H9 (cell line): ENCODE measurements around the gene PRUNE1. TPM values are rescaled to one million over a fixed set of nuclear protein-coding genes. Genes with fewer than 3 reads are reported as not detected.

Experiments
- DNase-seq: peaks from one replicate; pipeline ENCODE4 v3.0.0-alpha.2; 2017
- H2AFZ ChIP-seq: one replicate; pipeline ENCODE4 v1.6.1; 2013; ENCODE audit warnings: mild to moderate bottlenecking, low read length, control low read depth, moderate library complexity
- H2AK5ac ChIP-seq: 2 replicates; pipeline ENCODE4 v1.6.1; 2013; ENCODE audit warnings: low read length, control low read depth, mixed read lengths; ENCODE audit not compliant: insufficient read length
- H2BK120ac ChIP-seq: one replicate; pipeline ENCODE4 v1.6.1; 2013; ENCODE audit warnings: low read depth, mild to moderate bottlenecking, low read length, control low read depth, inconsistent platforms; ENCODE audit not compliant: poor library complexity, severe bottlenecking
- H2BK12ac ChIP-seq: 2 replicates; pipeline ENCODE4 v1.6.1; 2013; ENCODE audit warnings: low read length, control low read depth, mixed read lengths, low read depth; ENCODE audit not compliant: insufficient read length
- H2BK15ac ChIP-seq: 2 replicates; pipeline ENCODE4 v1.6.1; 2013; ENCODE audit warnings: low read depth, low read length, control low read depth
- H2BK20ac ChIP-seq: one replicate; pipeline ENCODE4 v1.6.1; 2013; ENCODE audit warnings: low read depth, mild to moderate bottlenecking, low read length, control low read depth, inconsistent platforms; ENCODE audit not compliant: poor library complexity, severe bottlenecking
- H2BK5ac ChIP-seq: 2 replicates; pipeline ENCODE4 v1.6.1; 2013; ENCODE audit warnings: low read length, control low read depth, mixed read lengths; ENCODE audit not compliant: insufficient read length
- H3K14ac ChIP-seq: 2 replicates; pipeline ENCODE4 v1.6.1; 2013; ENCODE audit warnings: low read length, control low read depth; ENCODE audit not compliant: insufficient read depth
- H3K18ac ChIP-seq: 2 replicates; pipeline ENCODE4 v1.6.1; 2013; ENCODE audit warnings: low read depth, mild to moderate bottlenecking, mixed read lengths, low read length, control low read depth; ENCODE audit not compliant: insufficient read length
- H3K23ac ChIP-seq: 2 replicates; pipeline ENCODE4 v1.6.1; 2013; ENCODE audit warnings: low read length, control low read depth, mixed read lengths, low read depth; ENCODE audit not compliant: insufficient read length
- H3K23me2 ChIP-seq: 2 replicates; pipeline ENCODE4 v1.6.1; 2013; ENCODE audit warnings: low read depth, mild to moderate bottlenecking, mixed read lengths, low read length, control low read depth; ENCODE audit not compliant: insufficient read length, poor library complexity, severe bottlenecking
- H3K27ac ChIP-seq: 2 replicates; pipeline ENCODE4 v1.5.1; 2013; ENCODE audit warnings: low read length, control low read depth, mixed read lengths, low read depth; ENCODE audit not compliant: insufficient read length
- H3K27me3 ChIP-seq: 2 replicates; pipeline ENCODE4 v1.6.1; 2013; ENCODE audit warnings: low read length, control low read depth, inconsistent platforms; ENCODE audit not compliant: insufficient read depth
- H3K4ac ChIP-seq: 2 replicates; pipeline ENCODE4 v1.6.1; 2013; ENCODE audit warnings: low read depth, mild to moderate bottlenecking, control low read depth, inconsistent platforms, low read length, moderate library complexity
- H3K4me1 ChIP-seq: 2 replicates; pipeline ENCODE4 v1.6.1; 2013; ENCODE audit warnings: low read length, control low read depth, inconsistent platforms; ENCODE audit not compliant: insufficient read depth
- H3K4me2 ChIP-seq: 2 replicates; pipeline ENCODE4 v1.6.1; 2013; ENCODE audit warnings: low read length, control low read depth, mixed read lengths; ENCODE audit not compliant: insufficient read length, insufficient read depth
- H3K56ac ChIP-seq: 2 replicates; pipeline ENCODE4 v1.6.1; 2013; ENCODE audit warnings: low read depth, mild to moderate bottlenecking, mixed read lengths, low read length, control low read depth; ENCODE audit not compliant: insufficient read length
- H3K79me1 ChIP-seq: 2 replicates; pipeline ENCODE4 v1.6.1; 2013; ENCODE audit warnings: low read depth, mild to moderate bottlenecking, moderate library complexity, low read length, control low read depth, inconsistent platforms; ENCODE audit not compliant: insufficient read depth, poor library complexity, severe bottlenecking
- H3K79me2 ChIP-seq: 2 replicates; pipeline ENCODE4 v1.6.1; 2013; ENCODE audit warnings: low read length, control low read depth, inconsistent platforms; ENCODE audit not compliant: insufficient read depth
- H3K9ac ChIP-seq: 2 replicates; pipeline ENCODE4 v1.6.1; 2013; ENCODE audit warnings: low read length, control low read depth, mixed read lengths; ENCODE audit not compliant: insufficient read length; ENCODE audit errors: extremely low read depth
- H3K9me3 ChIP-seq: one replicate; pipeline ENCODE4 v1.6.1; 2013; ENCODE audit warnings: low read depth, low read length, inconsistent platforms; ENCODE audit not compliant: control insufficient read depth
- H3T11ph ChIP-seq: one replicate; pipeline ENCODE4 v1.6.1; 2013; ENCODE audit warnings: mild to moderate bottlenecking, low read length, control low read depth, inconsistent platforms
- H4K20me1 ChIP-seq: one replicate; pipeline ENCODE4 v1.6.1; 2013; ENCODE audit not compliant: control insufficient read depth, insufficient read length, insufficient read depth
- H4K5ac ChIP-seq: 2 replicates; pipeline ENCODE4 v1.6.1; 2013; ENCODE audit warnings: low read depth, mild to moderate bottlenecking, mixed read lengths, low read length, control low read depth; ENCODE audit not compliant: insufficient read length
- H4K8ac ChIP-seq: replicated peaks from 2 replicates; pipeline ENCODE4 v1.6.1; 2013; ENCODE audit warnings: low read length, control low read depth, mixed read lengths, low read depth; ENCODE audit not compliant: insufficient read length
- H4K91ac ChIP-seq: 2 replicates; pipeline ENCODE4 v1.6.1; 2013; ENCODE audit warnings: low read depth, mild to moderate bottlenecking, moderate library complexity, mixed read lengths, low read length, control low read depth; ENCODE audit not compliant: insufficient read length
- H3K27ac Mint-ChIP-seq, 3 experiments: 2 replicates in 2 of 3; 3 replicates in 1 of 3; pipeline ENCODE4 v1.8.0; 2020 to 2021; ENCODE audit warnings: mixed read lengths in 3 of 3, mild to moderate bottlenecking in 1 of 3, moderate library complexity in 1 of 3
- H3K27me3 Mint-ChIP-seq: 2 replicates; pipeline ENCODE4 v1.8.0; 2021; ENCODE audit warnings: low read depth, mild to moderate bottlenecking, moderate library complexity, mixed read lengths
- H3K36me3 Mint-ChIP-seq, 3 experiments: 2 replicates in 2 of 3; 3 replicates in 1 of 3; pipeline ENCODE4 v1.8.0; 2020 to 2021; ENCODE audit warnings: low read depth in 3 of 3, mixed read lengths in 3 of 3; ENCODE audit not compliant: insufficient read depth in 1 of 3
- H3K4me1 Mint-ChIP-seq, 2 experiments: 2 replicates each; pipeline ENCODE4 v1.8.0; 2020; ENCODE audit warnings: mixed read lengths in 2 of 2
- H3K4me3 Mint-ChIP-seq, 2 experiments: 2 replicates in 1 of 2; 3 replicates in 1 of 2; pipeline ENCODE4 v1.8.0; 2020 to 2021; ENCODE audit warnings: mild to moderate bottlenecking in 2 of 2, mixed read lengths in 2 of 2, moderate library complexity in 1 of 2
- H3K9me3 Mint-ChIP-seq, 2 experiments: 2 replicates in 1 of 2; 3 replicates in 1 of 2; pipeline ENCODE4 v1.8.0; 2020; ENCODE audit warnings: mild to moderate bottlenecking in 2 of 2, mixed read lengths in 2 of 2, moderate library complexity in 1 of 2
- WGBS: extraction: QIAGEN DNeasy Blood & Tissue Kit; methylation state at CpG from one replicate; pipeline ENCODE4 v1.1.7; 2013; ENCODE audit warnings: missing lambda C conversion rate, low lambda C conversion rate, mixed read lengths; ENCODE audit not compliant: insufficient read length; ENCODE audit errors: extremely low coverage; 5-methylcytosine and 5-hydroxymethylcytosine counted together
- total RNA-seq: library from RNA; stranded (reverse); gene quantifications from 2 replicates; pipeline ENCODE4 v1.2.1, GENCODE V29; 2021
- TF ChIP-seq, protein P1 (sequence below): fragments of 200-600 bp; sonication (generic); conservative IDR thresholded peaks from 3 replicates; pipeline ENCODE4 v1.8.0; 2021; ENCODE audit warnings: antibody characterized with exemption, mild to moderate bottlenecking

The PRUNE1 gene
- total RNA-seq, 1 experiment from 2014 or later = 22.3 TPM

DNA sequence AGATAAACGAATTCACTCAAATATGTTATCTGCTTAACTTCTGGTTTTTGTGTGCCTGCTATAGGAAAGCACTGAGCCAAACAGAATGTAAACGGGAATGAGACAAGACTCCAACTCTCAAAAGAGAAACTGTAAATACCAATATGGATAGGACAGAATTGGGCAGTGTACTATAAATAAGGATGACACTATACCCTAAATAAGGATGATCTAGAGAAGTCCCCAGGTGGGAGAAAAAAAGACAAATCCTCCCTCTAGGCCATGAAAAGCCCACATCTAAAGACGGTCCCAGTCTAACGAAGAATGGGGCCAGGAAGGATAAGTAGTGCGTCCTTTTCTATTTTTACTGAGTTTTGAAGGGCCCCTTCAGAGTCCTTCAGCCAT is 60.8 kb downstream of the PRUNE1 start:
- Histone ChIP-seq H3T11ph (no peak overlapping the region), H2BK12ac (no peak overlapping the region), H2BK20ac (no peak overlapping the region), H3K9ac (no peak overlapping the region), H2AK5ac (no peak overlapping the region), H3K14ac (no peak overlapping the region), H4K5ac (no peak overlapping the region), H3K4me2 (no peak overlapping the region), H3K23ac (no peak overlapping the region), H3K27ac (no peak overlapping the region), H2BK15ac (no peak overlapping the region), H3K79me2 (peaks cover 3% of the 10 kb centered on the region; the same call in 1 of the 2 replicates), H4K8ac (no peak overlapping the region), H3K4ac (no peak overlapping the region), H3K56ac (no peak overlapping the region), H2BK120ac (no peak overlapping the region), H4K91ac (no peak overlapping the region), H3K9me3 (no peaks in the 10 kb centered on the region), H3K18ac (no peak overlapping the region), H3K79me1 (no peaks in the 10 kb centered on the region), H4K20me1 (no peaks in the 10 kb centered on the region), H3K27me3 (no peaks in the 10 kb centered on the region), H3K23me2 (no peaks in the 10 kb centered on the region), H3K4me1 (no peaks in the 10 kb centered on the region), H2BK5ac (no peak overlapping the region), H2AFZ (no peak overlapping the region)
- Mint-ChIP-seq H3K27ac (peak overlapping the region in 2 of 3 experiments; percentile 34 to 82; a peak in 1 of 7 replicates), H3K4me3 (peak overlapping the region; percentile 97 to 98; a peak in 4 of 5 replicates), H3K36me3 (peaks cover 13 to 22% (median 20%) of the 10 kb centered on the region in 3 experiments; a peak in 5 of 7 replicates), H3K27me3 (no peaks in the 10 kb centered on the region), H3K9me3 (no peaks in the 10 kb centered on the region), H3K4me1 (peaks cover 16 to 18% of the 10 kb centered on the region in 2 experiments)
- TF ChIP-seq, protein P1, sequence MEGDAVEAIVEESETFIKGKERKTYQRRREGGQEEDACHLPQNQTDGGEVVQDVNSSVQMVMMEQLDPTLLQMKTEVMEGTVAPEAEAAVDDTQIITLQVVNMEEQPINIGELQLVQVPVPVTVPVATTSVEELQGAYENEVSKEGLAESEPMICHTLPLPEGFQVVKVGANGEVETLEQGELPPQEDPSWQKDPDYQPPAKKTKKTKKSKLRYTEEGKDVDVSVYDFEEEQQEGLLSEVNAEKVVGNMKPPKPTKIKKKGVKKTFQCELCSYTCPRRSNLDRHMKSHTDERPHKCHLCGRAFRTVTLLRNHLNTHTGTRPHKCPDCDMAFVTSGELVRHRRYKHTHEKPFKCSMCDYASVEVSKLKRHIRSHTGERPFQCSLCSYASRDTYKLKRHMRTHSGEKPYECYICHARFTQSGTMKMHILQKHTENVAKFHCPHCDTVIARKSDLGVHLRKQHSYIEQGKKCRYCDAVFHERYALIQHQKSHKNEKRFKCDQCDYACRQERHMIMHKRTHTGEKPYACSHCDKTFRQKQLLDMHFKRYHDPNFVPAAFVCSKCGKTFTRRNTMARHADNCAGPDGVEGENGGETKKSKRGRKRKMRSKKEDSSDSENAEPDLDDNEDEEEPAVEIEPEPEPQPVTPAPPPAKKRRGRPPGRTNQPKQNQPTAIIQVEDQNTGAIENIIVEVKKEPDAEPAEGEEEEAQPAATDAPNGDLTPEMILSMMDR = no peak
- WGBS = no CpG with 5 or more reads among the region's 5 CpGs
- no peak for DNase-seq
